Omental fat pad (tissue), 4 donors: ENCODE data around the gene C5AR2. TPM values are rescaled to one million over a fixed set of nuclear protein-coding genes. Genes with fewer than 3 reads are reported as not detected.

Source experiments
- ATAC-seq: fragments of 150-250 bp; one replicate; pipeline ENCODE4 v1.9.1; 2016; ENCODE audit warnings: mild to moderate bottlenecking, moderate library complexity; ENCODE audit not compliant: low FRiP score
- DNase-seq: peaks from one replicate; pipeline ENCODE4 v3.0.0-alpha.2; 2019; ENCODE audit warnings: low spot score
- CTCF ChIP-seq, 3 donors: fragments of 450-650 bp; IDR thresholded peaks; one replicate each; pipeline ENCODE4 v1.5.1; 2016 to 2017; ENCODE audit warnings: antibody characterized with exemption in 3 of 3, mild to moderate bottlenecking in 3 of 3, moderate library complexity in 2 of 3
- total RNA-seq, 4 donors: library from RNA; depleted of rRNA; stranded (reverse); fragments of >200 nt; gene quantifications; one replicate each; pipeline ENCODE4 v1.1.0, GENCODE V29; 2016

C5AR2 gene
- total RNA-seq, 4 donors from 2014 or later, result 5.4 to 16.9 (median 12.9) TPM

- ATAC-seq (no peak), DNase-seq (no peak)
- TF ChIP-seq CTCF (IDR thresholded peaks at IDR 0.05), result no peak
These were observed 58.8 kb downstream of the C5AR2 start for GRCh38 chr19:47390533-47391488.

GRCh38 chr19:47391510-47392223, 59.7 kb downstream of the C5AR2 start:
- peak; percentile 84 for ATAC-seq
- peak; percentile 51 for DNase-seq
- TF ChIP-seq CTCF (IDR thresholded peaks at IDR 0.05), result peak in 2 of 3 donors; percentile 33 to 35

Other genes with a start within 250 kb of the C5AR2 start
- 10 to 100 TPM; 13.1 to 20.9 (median 18.0) TPM for gene ZC3H4, start 218.4 kb upstream of the C5AR2 start, total RNA-seq
- gene SAE1, start 201.3 kb upstream of the C5AR2 start, total RNA-seq, result 10 to 100 TPM; 36.5 to 50.7 (median 49.2) TPM
- gene BBC3, start 101.0 kb upstream of the C5AR2 start, total RNA-seq, result 1 to 10 TPM; 1.0 to 9.1 (median 1.8) TPM
- gene CCDC9, start 75.7 kb upstream of the C5AR2 start, total RNA-seq, result 10 to 100 TPM in 2 of 4 donors, 1 to 10 TPM in 2; 8.2 to 16.7 (median 12.5) TPM
- gene INAFM1, start 57.3 kb upstream of the C5AR2 start, total RNA-seq, result 1 to 10 TPM; 3.3 to 8.2 (median 5.7) TPM
- gene C5AR1, start 22.3 kb upstream of the C5AR2 start, total RNA-seq, result 10 to 100 TPM; 26.5 to 94.0 (median 60.7) TPM
- gene DHX34, start 17.1 kb downstream of the C5AR2 start, total RNA-seq, result 10 to 100 TPM in 3 of 4 donors, 1 to 10 TPM in 1; 9.5 to 22.2 (median 14.7) TPM
- 10 to 100 TPM in 2 of 4 donors, 1 to 10 TPM in 2; 7.3 to 17.2 (median 11.6) TPM for gene MEIS3, start 87.4 kb downstream of the C5AR2 start, total RNA-seq
- 1 to 10 TPM in 1 of 4 donors, under 1 TPM in 2, not detected in 1; 0.19 to 1.4 (median 0.47) TPM for gene SLC8A2, start 139.7 kb downstream of the C5AR2 start, total RNA-seq
- gene KPTN, start 152.0 kb downstream of the C5AR2 start, total RNA-seq, result 1 to 10 TPM; 4.4 to 7.6 (median 5.5) TPM
- gene NAPA, start 182.9 kb downstream of the C5AR2 start, total RNA-seq, result 10 to 100 TPM; 77.5 to 83.6 (median 81.0) TPM
- gene ZNF541, start 241.0 kb downstream of the C5AR2 start, total RNA-seq, result 1 to 10 TPM in 1 of 4 donors, under 1 TPM in 3; 0.37 to 1.2 (median 0.46) TPM